ENCODE measurements around the gene DUT.

DNA sequence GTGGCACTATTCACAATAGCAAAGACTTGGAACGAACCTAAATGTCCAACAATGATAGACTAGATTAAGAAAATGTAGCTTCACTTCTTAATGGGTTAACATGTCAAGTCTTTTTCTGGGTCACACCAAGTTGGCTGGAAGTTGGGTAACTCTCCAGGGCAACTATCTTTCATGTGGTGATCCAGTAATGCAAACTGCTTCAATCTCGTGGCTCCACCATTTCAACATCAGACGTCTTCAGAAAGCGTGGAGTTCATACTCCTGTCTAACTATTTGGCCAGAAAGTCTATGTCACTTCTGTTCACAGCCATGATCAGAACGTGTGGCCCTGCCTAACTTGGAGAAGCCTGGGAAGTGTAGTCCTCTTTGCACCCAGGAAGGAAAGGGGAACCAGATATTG lies 32.2 kb downstream of the DUT start:
- TF ChIP-seq, protein P1, sequence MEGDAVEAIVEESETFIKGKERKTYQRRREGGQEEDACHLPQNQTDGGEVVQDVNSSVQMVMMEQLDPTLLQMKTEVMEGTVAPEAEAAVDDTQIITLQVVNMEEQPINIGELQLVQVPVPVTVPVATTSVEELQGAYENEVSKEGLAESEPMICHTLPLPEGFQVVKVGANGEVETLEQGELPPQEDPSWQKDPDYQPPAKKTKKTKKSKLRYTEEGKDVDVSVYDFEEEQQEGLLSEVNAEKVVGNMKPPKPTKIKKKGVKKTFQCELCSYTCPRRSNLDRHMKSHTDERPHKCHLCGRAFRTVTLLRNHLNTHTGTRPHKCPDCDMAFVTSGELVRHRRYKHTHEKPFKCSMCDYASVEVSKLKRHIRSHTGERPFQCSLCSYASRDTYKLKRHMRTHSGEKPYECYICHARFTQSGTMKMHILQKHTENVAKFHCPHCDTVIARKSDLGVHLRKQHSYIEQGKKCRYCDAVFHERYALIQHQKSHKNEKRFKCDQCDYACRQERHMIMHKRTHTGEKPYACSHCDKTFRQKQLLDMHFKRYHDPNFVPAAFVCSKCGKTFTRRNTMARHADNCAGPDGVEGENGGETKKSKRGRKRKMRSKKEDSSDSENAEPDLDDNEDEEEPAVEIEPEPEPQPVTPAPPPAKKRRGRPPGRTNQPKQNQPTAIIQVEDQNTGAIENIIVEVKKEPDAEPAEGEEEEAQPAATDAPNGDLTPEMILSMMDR (IDR thresholded peaks at IDR 0.05; ENCODE audit: insufficient read depth, low read depth, low read length) = no peak
- no peak for TF ChIP-seq EZH2 (IDR thresholded peaks at IDR 0.05; ENCODE audit: insufficient read depth, low read length)
